Stimulated activated CD8-positive, alpha-beta memory T cell treated with anti-CD3 and anti-CD28 coated beads, Interleukin-4, amount 100 ng/mL, for 24 hours (primary cell): ENCODE data around the gene STAU1.
"Not testable (repeated sequence)": the region's sequence is repeated elsewhere in the genome, so short reads cannot be mapped to it uniquely, and the experiment has no call there.

ENCODE experiments used
- DNase-seq: peaks from one replicate; pipeline ENCODE4 v3.0.0-alpha.2; 2020; ENCODE audit warnings: low read depth

Gene STAU1, protein sequence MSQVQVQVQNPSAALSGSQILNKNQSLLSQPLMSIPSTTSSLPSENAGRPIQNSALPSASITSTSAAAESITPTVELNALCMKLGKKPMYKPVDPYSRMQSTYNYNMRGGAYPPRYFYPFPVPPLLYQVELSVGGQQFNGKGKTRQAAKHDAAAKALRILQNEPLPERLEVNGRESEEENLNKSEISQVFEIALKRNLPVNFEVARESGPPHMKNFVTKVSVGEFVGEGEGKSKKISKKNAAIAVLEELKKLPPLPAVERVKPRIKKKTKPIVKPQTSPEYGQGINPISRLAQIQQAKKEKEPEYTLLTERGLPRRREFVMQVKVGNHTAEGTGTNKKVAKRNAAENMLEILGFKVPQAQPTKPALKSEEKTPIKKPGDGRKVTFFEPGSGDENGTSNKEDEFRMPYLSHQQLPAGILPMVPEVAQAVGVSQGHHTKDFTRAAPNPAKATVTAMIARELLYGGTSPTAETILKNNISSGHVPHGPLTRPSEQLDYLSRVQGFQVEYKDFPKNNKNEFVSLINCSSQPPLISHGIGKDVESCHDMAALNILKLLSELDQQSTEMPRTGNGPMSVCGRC

DNA sequence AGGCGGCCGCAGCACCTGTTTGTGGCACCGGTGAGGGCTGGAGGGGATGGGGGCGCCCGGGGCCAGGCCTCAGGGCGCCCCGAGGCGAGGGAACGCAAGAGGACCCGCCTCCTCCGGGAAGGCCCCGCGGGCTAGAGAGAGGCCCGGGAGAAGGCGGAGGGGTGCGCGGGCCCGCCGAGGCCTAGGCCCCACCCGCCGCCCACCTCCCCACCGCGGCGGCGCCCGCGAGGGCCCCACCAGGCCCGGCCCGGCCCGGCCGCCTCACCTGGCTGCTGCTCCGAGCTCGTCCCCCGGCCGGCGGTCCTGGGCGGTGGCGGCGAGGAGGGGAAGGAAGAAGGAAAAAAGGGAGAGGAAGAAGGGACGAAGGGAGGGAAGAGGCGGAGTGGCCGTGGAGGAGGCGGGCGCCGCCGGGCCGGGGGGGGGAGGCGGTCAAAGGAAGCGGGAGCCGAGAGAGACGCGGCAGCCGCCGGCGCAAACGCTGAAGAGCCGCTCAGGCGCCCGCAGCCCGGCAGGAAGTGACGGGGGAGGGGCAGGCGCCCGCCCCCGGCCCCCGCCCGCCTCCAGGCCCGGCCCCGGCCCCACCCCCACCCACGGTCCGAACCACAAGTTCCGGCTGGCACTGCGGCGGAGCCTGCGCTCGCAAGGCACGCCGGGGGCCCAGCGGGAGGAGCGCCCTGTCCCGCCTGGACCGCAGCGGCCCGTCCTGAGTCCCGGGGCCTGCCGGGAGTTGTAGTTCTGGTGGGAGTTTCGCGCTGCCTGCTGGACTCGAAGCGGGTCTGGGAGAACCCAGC lies at the start of gene STAU1:
Gene STAU1 (minus strand): TSS at position 484 of the 791 bp plus-strand sequence. CDS start 22,133 bp downstream, outside the sequence.
- peak; percentile 88 for DNase-seq

- no peak for DNase-seq
Measured at GRCh38 chr20:49237531-49237930, 49.4 kb upstream of the STAU1 start.

DNA sequence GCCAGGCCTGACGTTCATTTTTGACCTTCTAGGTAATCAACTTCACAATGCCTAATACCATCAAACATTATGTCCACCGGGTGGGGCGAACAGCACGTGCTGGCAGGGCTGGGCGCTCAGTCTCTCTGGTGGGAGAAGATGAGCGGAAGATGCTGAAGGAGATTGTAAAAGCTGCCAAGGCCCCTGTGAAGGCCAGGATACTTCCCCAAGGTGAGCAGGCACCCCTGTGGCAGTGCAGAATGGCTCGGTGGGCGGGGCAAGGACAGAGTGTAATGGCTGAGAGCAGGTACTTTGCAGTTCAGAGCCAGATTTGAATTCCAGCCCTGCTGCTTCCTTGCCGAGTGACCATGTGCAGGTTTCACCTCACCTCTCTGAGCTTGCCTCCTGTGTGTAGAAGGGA lies 48.2 kb upstream of the STAU1 start:
- DNase-seq: no peak

GRCh38 chr20:49234831-49235230 lies 46.7 kb upstream of the STAU1 start:
- no peak for DNase-seq

DNA sequence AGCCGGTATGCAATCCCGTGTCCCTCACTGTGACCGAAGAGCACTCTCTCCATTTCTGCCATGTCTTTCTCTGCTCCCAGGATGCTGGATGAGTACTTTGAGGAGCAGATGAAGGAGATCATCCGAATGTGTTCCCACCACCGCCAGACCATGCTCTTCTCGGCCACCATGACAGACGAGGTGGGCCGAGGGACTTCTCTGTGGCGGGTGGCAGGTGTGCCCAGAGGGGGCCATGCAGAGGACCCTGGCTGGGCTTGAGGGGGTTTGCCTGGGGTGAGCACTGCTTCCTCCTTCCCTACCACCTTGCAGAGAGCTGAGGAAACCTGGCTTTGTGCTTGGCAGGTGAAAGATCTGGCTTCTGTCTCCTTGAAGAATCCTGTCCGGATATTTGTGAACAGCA lies 45.1 kb upstream of the STAU1 start:
- DNase-seq: no peak

DNA sequence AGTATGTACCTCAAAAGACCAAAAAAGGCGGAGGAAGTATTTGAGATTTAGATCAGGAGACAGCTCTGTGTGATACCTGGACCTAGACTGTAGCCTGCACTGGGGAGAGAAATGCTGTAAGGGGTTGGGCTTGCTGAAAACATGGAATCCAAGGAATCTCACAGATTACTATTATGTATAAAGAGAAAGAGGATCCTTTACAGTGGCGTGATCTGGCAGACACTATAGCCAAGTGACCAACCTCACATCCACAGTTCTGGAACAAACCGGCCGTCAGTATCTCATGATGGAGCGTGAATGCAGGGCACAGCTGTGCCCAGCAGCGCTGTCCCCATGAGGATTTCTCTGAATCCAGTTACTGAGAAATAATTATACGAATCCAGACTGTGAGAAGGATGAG lies 43.3 kb upstream of the STAU1 start:
- no peak for DNase-seq

DNA sequence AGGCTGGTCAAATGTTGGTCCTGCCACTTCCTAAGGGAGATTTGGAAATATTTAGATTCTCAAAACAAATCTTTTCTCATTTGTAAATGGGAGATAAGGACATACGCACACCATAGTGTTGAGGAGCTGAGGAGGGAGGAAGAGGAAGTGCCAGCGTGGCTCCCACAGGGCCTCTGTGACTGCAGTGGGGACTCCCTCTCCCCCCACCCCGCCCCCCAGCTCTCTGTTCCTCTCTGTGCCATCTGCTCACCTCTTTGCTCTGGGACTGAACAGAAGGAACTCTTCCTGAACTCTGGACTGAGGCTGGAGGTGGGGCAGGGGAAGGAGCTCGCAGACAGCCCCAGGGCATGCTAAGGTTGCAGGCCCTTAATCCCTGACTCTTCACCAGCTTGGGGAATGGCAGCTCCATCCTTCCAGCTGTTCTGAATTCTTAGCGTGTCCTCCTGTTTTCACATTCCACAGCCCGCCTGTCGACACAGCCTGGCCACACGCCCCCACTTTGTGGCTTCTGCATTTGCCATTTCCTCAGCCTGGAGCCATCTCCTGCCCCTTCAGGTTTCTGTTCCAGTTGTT lies 42.5 kb upstream of the STAU1 start:
- no peak for DNase-seq

DNA sequence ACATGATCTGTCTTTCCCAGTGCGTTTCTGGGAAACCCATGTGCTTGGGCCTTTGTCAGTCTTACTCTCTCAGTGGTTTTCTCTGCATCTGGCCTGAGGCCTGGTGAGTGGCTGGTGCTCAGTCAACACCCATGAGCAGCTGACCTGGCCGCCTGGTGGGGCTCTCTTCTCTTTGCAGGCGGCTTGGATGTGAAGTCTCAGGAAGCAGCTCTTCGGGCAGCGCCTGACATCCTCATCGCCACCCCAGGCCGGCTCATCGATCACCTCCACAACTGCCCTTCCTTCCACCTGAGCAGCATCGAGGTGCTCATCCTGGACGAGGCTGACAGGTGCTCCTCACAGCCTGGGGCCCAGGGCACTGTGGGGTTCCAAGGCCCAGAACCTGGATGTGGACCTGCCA lies 41.9 kb upstream of the STAU1 start:
- DNase-seq: no peak

- no peak for DNase-seq
Measured at GRCh38 chr20:49229381-49229780, 41.2 kb upstream of the STAU1 start.

GRCh38 chr20:49228676-49229075 lies 40.5 kb upstream of the STAU1 start:
- no peak for DNase-seq

DNA sequence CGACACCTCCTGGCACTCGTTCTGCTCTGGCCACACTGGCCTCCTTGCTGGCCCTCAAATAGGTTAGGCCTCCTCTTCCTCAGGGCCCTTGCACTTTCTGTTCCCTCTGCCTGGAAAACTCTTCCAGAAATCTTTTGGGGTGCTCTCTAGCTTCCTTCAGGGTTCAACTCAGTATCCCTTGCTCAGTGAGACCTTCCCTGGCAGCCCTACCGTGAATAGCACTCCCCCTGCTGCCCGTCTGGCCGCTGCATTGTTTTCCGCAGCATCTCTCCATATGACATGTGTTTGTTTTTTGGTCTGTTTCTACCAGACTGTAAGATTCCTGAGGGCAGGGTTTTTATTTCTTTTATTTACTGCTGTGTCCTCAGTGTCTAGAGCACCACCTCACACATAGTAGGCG lies 37.8 kb upstream of the STAU1 start:
- DNase-seq: no peak

GRCh38 chr20:49219924-49220831 lies 32.0 kb upstream of the STAU1 start:
- DNase-seq: no peak

- peak; percentile 92 for DNase-seq
Measured at GRCh38 chr20:49219091-49219923, 31.2 kb upstream of the STAU1 start, which contains the start of gene DDX27. Gene DDX27 (plus strand): TSS chr20:49219416. CDS start chr20:49219449, 33 bp downstream.

DNA sequence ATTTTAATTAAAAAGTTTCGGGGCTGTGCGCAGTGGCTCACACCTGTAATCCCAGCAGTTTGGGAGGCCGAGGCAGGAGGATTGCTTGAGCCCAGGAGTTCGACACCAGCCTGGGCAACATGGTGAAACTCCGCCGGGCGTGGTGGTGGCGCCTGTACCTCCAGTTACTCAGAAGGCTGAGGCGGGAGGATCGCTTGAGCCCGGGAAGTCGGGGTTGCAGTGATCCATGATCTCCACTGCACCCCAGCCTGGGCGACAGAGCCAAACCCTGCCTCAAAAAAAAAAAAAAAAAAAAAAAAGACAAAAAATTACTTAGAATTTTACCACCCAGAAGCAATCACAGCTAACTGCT lies 30.6 kb upstream of the STAU1 start:
- DNase-seq: not testable (repeated sequence)

DNA sequence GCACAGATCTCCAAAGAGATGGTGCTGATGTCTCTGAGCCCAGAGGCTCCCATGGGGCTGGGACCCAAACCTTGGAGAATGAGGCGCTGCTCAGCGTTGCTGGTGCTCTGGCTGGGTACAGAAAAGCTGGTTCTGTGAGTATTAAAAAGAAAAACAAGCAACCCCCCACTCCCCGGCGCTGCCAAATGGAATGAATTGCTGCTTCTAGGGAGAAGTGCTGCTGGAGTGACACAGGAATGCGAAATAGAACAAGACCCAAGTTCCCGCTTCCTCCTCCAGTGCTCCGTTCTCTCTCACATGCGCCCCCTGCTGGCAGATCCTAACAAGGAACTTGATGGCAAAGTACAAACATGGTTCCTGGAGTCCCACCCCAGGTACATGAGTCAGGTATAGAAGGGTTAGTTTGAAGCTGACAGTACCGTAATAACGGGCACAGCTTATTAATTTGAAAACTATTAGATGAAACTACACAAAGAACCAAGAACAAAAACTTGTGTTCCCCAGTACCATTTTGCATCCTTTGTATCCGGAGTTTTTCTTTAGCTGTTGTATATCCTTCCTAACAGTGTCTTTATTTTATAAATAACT lies 29.0 kb upstream of the STAU1 start:
- peak; percentile 89 for DNase-seq

DNA sequence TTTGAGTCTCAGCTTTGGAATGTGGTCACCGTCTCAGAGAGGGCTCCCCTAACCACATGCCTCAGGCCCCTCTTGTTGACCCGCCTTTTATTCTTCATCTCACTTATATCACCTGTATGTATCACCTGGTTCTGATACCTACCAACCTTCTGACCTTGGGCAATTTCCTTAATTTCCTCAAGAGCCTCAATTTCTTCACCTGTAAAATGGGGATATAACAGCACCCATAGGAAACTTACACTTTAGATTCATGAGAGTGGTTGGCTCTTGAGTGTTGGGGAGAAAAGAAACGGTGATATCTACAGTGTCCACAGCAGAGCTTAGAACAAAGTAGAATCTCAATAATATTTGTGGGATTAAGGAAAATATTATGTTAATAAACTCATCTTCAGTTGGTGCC lies 27.1 kb upstream of the STAU1 start:
- DNase-seq: no peak

DNA sequence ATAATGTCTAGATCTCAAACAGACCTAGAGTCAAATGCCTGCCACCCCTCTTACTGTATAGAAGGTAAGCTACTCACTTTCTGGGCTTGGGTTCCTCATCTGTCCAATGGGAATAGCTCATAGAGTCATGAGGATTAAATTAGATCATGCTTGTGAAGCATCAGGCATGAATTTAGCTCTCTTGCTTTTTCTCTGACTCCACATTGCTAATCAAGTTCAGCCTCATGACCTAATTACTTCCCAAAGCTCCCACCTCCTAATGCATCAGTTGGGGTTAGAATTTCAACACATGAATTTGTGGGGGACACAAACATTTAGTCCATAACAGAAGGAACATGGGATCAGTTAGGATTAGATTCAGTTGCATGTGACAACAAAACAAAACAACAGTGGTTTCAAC lies 26.4 kb upstream of the STAU1 start:
- DNase-seq: no peak

DNA sequence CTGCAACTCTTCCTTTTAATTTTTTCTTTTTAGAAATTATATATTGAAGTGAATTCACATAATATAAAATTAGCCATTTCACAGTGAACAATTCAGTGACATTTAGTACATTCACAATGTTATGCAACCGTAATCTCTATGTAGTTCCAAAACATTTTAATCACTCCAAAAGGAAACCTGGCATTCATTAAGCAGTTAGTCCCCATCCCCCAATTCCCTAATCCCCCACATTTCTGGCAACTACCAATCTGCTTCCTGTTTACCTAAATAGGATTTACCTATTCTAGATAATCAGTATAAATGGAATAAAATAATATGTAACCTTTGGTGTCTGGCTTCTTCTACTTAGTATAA lies 22.6 kb upstream of the STAU1 start:
- DNase-seq: no peak

- DNase-seq: no peak
Measured at GRCh38 chr20:49210101-49210756, 22.1 kb upstream of the STAU1 start.

DNA sequence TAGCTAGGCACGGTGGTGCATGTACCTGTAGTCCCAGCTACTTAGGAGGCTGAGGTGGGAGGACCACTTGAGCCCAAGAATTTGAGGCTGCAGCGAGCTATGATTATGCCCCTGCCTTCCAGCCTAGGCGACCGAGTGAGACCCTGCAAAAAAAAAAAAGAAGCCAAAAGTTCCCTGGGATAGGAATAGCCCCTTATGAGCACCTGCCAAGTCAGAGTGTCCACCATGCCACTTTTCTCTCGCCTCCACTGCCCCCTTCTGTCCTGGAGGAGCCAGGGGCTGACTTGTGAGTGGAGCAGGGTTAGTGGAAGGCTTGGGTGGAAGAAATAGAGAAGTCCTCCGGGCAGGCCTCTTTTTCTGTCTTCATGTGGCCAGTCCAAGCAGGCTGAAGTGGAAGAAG lies 18.9 kb upstream of the STAU1 start:
- no peak for DNase-seq
